GM12878 (cell line): Measurements from ENCODE around the gene PCDHGC3. TPM values are rescaled to one million over a fixed set of nuclear protein-coding genes. Genes with fewer than 3 reads are reported as not detected.
A peak's percentile ranks its signal among the peaks of the same experiment; 100 is the strongest.

Source experiments
- ATAC-seq: fragments of 200-7000 bp; cut with Tn5 transposase; 3 replicates; pipeline ENCODE4 v1.9.1; 2020; ENCODE audit warnings: mild to moderate bottlenecking, moderate library complexity
- BruUV-seq: library from RNA; stranded (reverse); fragments of 400-500 nt; replicated peaks from 2 replicates; lab custom pipeline; 2021; lab: Mats Ljungman, UMichigan
- CTCF ChIA-PET: fragments of 300-600 bp; sonication (Branson Sonifier 250); formaldehyde crosslinking; extraction: SDS; loops from one replicate; lab custom pipeline; 2021; ENCODE audit warnings: inconsistent platforms; lab: Yijun Ruan, JAX
- POLR2A ChIA-PET: fragments of 350-600 bp; formaldehyde crosslinking; extraction: SDS; loops from one replicate; lab custom pipeline; 2021; ENCODE audit warnings: inconsistent platforms; lab: Charles Lee
- RAD21 ChIA-PET: fragments of 300-600 bp; sonication (Branson Sonifier 250); formaldehyde crosslinking; loops from one replicate; lab custom pipeline; 2023; ENCODE audit warnings: antibody characterized with exemption; ENCODE audit not compliant: unreplicated experiment; lab: Charles Lee
- SMC1A ChIA-PET: fragments of 300-600 bp; sonication (Branson Sonifier 250); formaldehyde crosslinking; loops from one replicate; lab custom pipeline; 2023; ENCODE audit not compliant: unreplicated experiment, uncharacterized antibody; lab: Charles Lee
- DNase-seq: peaks from one replicate; pipeline ENCODE4 v3.0.0-alpha.2; 2011; ENCODE audit warnings: low read depth, low spot score
- FAIRE-seq: peaks from 3 replicates; lab custom pipeline; 2011; peaks lifted over from hg19 to GRCh38; lab: Jason Lieb, UNC
- H2AFZ ChIP-seq: 2 replicates; pipeline ENCODE4 v1.6.0; 2011; ENCODE audit warnings: low read depth, low read length, control low read depth; ENCODE audit not compliant: control insufficient read depth
- H3K27ac ChIP-seq: 2 replicates; pipeline ENCODE4 v1.5.1; 2011; ENCODE audit warnings: control low read depth; ENCODE audit not compliant: control insufficient read depth, insufficient read depth
- H3K27me3 ChIP-seq, 2 experiments: replicated peaks in 1 of 2; 2 replicates each; pipeline versions ENCODE4 v1.6.0 to v1.6.1; 2011; ENCODE audit warnings: low read length in 1 of 2; ENCODE audit not compliant: control insufficient read depth in 2 of 2, insufficient read depth in 2 of 2
- H3K36me3 ChIP-seq, 2 experiments: 2 replicates each; pipeline ENCODE4 v1.5.1; 2011; ENCODE audit warnings: low read length in 1 of 2; ENCODE audit not compliant: control insufficient read depth in 2 of 2, insufficient read depth in 2 of 2
- H3K4me1 ChIP-seq: 2 replicates; pipeline ENCODE4 v1.6.1; 2011; ENCODE audit warnings: mild to moderate bottlenecking, low read length, moderate library complexity, mixed read lengths; ENCODE audit not compliant: control insufficient read depth, insufficient read depth
- H3K4me2 ChIP-seq: 2 replicates; pipeline ENCODE4 v1.6.0; 2011; ENCODE audit warnings: control low read depth; ENCODE audit not compliant: control insufficient read depth, insufficient read depth
- H3K4me3 ChIP-seq: fragments of 200-600 bp; sonication (generic); 2 replicates; pipeline ENCODE4 v1.5.1; 2016
- H3K79me2 ChIP-seq: 2 replicates; pipeline ENCODE4 v1.6.0; 2011; ENCODE audit warnings: low read length; ENCODE audit not compliant: control insufficient read depth, insufficient read depth
- H3K9ac ChIP-seq: 2 replicates; pipeline ENCODE4 v1.8.0; 2011; ENCODE audit warnings: low read length, control low read depth, mixed read lengths; ENCODE audit not compliant: control insufficient read depth, insufficient read depth
- H3K9me3 ChIP-seq: replicated peaks from 3 replicates; pipeline ENCODE4 v1.5.1; 2011; ENCODE audit warnings: mild to moderate bottlenecking, low read length; ENCODE audit not compliant: control insufficient read depth, insufficient read depth
- H4K20me1 ChIP-seq: 2 replicates; pipeline ENCODE4 v1.6.0; 2011; ENCODE audit not compliant: control insufficient read depth, insufficient read depth
- CBX5 ChIP-seq: sonication (generic); IDR thresholded peaks from 2 replicates; pipeline ENCODE4 v1.6.1; 2016; ENCODE audit warnings: low read depth, moderate library complexity, mild to moderate bottlenecking, inconsistent platforms
- FOXK2 ChIP-seq: fragments of 450-650 bp; IDR thresholded peaks from 2 replicates; pipeline ENCODE4 v1.6.1; 2017; ENCODE audit warnings: mild to moderate bottlenecking, moderate library complexity
- KAT2A ChIP-seq: conservative IDR thresholded peaks from 2 replicates; pipeline ENCODE4 v1.6.1; 2011; ENCODE audit warnings: low read depth, low read length; ENCODE audit not compliant: control insufficient read depth
- NFIC ChIP-seq: IDR thresholded peaks from 2 replicates; pipeline ENCODE4 v1.6.1; 2012; ENCODE audit warnings: low read depth, mild to moderate bottlenecking, inconsistent platforms, low read length, moderate library complexity
- PKNOX1 ChIP-seq: fragments of 450-650 bp; IDR thresholded peaks from 2 replicates; pipeline ENCODE4 v1.6.1; 2016; ENCODE audit warnings: mild to moderate bottlenecking
- SMC3 ChIP-seq: IDR thresholded peaks from 2 replicates; pipeline ENCODE4 v1.6.1; 2011; ENCODE audit warnings: low read length, improper control_type of control experiment, borderline replicate concordance
- USF2 ChIP-seq: IDR thresholded peaks from 2 replicates; pipeline ENCODE4 v1.6.1; 2011; ENCODE audit warnings: low read depth, low read length, improper control_type of control experiment, borderline replicate concordance
- ZBTB40 ChIP-seq: fragments of 450-650 bp; IDR thresholded peaks from 2 replicates; pipeline ENCODE4 v1.6.1; 2016; ENCODE audit warnings: mild to moderate bottlenecking, moderate library complexity, borderline replicate concordance
- ZNF217 ChIP-seq: fragments of 450-650 bp; IDR thresholded peaks from 2 replicates; pipeline ENCODE4 v1.6.1; 2017; ENCODE audit warnings: antibody characterized with exemption, mild to moderate bottlenecking
- WGBS: methylation state at CpG from one replicate; pipeline ENCODE4 v1.1.6; 2016; ENCODE audit warnings: low lambda C conversion rate; ENCODE audit not compliant: insufficient replicate concordance, insufficient coverage; ENCODE audit errors: missing lambda C conversion rate; 5-methylcytosine and 5-hydroxymethylcytosine counted together
- in situ Hi-C: fragments of 300-500 bp; cut with MboI; formaldehyde crosslinking; loops from 9 replicates; pipeline ENCODE4 v1.14.3; 2018; ENCODE audit warnings: mixed read lengths
- intact Hi-C: fragments of 100-400 bp; cut with micrococcal nuclease; formaldehyde crosslinking; loops from one replicate; pipeline ENCODE4 v1.14.2; 2022; ENCODE audit not compliant: unreplicated experiment
- polyA plus RNA-seq, 11 experiments: library from polyadenylated mRNA; depleted of rRNA in 4 of 11; unstranded in 6 of 11; stranded (reverse) in 5 of 11; fragments of >200 nt; fragmentation: Nextera tagmentation in 4 of 11; fragmentation: Illumina TruSeq in 1 of 11; extraction: Ambion mirVana in 4 of 11; extraction: Trizol in 1 of 11; gene quantifications; 1 replicate in 1 of 11; 2 replicates in 10 of 11; pipeline versions ENCODE4 v1.2.1 to v1.2.3, GENCODE V29; 2011 to 2016; ENCODE audit warnings: inconsistent platforms in 2 of 11, missing spikeins in 2 of 11, low read depth in 1 of 11
- total RNA-seq, 4 experiments: library from RNA; depleted of rRNA in 3 of 4; stranded (reverse); fragments of >200 nt in 3 of 4; fragmentation: Illumina TruSeq in 1 of 4; extraction: Trizol in 1 of 4; gene quantifications; 2 replicates each; pipeline versions ENCODE4 v1.2.1 to v1.2.3, GENCODE V29; 2013 to 2021
- TF ChIP-seq, protein P1 (sequence below): fragments of 450-650 bp; IDR thresholded peaks from 2 replicates; pipeline ENCODE4 v1.6.1; 2018; ENCODE audit warnings: borderline replicate concordance, mild to moderate bottlenecking; ENCODE audit not compliant: partially characterized antibody

The PCDHGC3 gene
- total and polyA plus RNA-seq, 10 of the 15 experiments (the other 5 are each of a cell fraction or from before 2014, with no cell fraction given) = 0.53 to 22.1 (median 12.0) TPM

- TF ChIP-seq PKNOX1 (peak; percentile 32; the same call in 1 of the 2 replicates), CBX5 (peak; percentile 46; the same call in 1 of the 2 replicates), ZNF217 (no peak), FOXK2 (no peak)
Observed at GRCh38 chr5:141524604-141525597, 49.1 kb downstream of the PCDHGC3 start (continued).

GRCh38 chr5:141525653-141526052, 49.9 kb downstream of the PCDHGC3 start:
- intact Hi-C loops = no loop called here
- no peak overlapping the region for H2AFZ ChIP-seq
- TF ChIP-seq, protein P1, sequence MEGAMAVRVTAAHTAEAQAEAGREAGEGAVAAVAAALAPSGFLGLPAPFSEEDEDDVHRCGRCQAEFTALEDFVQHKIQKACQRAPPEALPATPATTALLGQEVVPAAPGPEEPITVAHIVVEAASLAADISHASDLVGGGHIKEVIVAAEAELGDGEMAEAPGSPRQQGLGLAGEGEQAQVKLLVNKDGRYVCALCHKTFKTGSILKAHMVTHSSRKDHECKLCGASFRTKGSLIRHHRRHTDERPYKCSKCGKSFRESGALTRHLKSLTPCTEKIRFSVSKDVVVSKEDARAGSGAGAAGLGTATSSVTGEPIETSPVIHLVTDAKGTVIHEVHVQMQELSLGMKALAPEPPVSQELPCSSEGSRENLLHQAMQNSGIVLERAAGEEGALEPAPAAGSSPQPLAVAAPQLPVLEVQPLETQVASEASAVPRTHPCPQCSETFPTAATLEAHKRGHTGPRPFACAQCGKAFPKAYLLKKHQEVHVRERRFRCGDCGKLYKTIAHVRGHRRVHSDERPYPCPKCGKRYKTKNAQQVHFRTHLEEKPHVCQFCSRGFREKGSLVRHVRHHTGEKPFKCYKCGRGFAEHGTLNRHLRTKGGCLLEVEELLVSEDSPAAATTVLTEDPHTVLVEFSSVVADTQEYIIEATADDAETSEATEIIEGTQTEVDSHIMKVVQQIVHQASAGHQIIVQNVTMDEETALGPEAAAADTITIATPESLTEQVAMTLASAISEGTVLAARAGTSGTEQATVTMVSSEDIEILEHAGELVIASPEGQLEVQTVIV = no peak
- TF ChIP-seq KAT2A (no peak), NFIC (no peak), SMC3 (no peak), USF2 (no peak), ZBTB40 (no peak)

More at GRCh38 chr5:141525653-141526052, 49.9 kb downstream of the PCDHGC3 start:
- no peaks in the 10 kb centered on the region for H4K20me1 ChIP-seq
- ChIA-PET RAD21 (interaction anchor here (0.7 to 6.2 kb wide), 5 partner anchors 14 to 105 kb away, joined by 4 to 66 read pairs (median 19); partner anchors contain the start of genes PCDHGA11 and PCDHGC3), POLR2A (no interaction called here), CTCF (interaction anchor here (0.6 to 11.2 kb wide), 16 partner anchors 8 to 112 kb away, joined by 3 to 194 read pairs (median 16); partner anchors contain the start of genes PCDHGA10, PCDHGA11, PCDHGA12 and PCDHGC3), SMC1A (interaction anchor here (0.6 to 13.7 kb wide), 10 partner anchors 14 to 112 kb away, joined by 3 to 176 read pairs (median 6); partner anchors contain the start of genes PCDHGA10, PCDHGA11, PCDHGA12 and PCDHGC3)
- no peak overlapping the region for H3K4me3 ChIP-seq
- no peaks in the 10 kb centered on the region for H3K79me2 ChIP-seq
- BruUV-seq = no TSS peak
- peaks cover 34% of the 10 kb centered on the region for H3K4me1 ChIP-seq
- 87% methylated on average over 7 of the region's 7 CpGs for WGBS
- no peak overlapping the region for H3K27ac ChIP-seq
- no peak for DNase-seq
- no peak overlapping the region for H3K4me2 ChIP-seq
- H3K27me3 ChIP-seq = no peaks in the 10 kb centered on the region
- H3K9me3 ChIP-seq = no peaks in the 10 kb centered on the region
- H3K9ac ChIP-seq = no peak overlapping the region
- FAIRE-seq = no peak
- ATAC-seq = no peak
- in situ Hi-C loops = loop anchor here (5.0 kb wide), 1 partner anchor 48 kb away; the partner anchor contains the start of gene PCDHGC3
- H3K36me3 ChIP-seq = peaks cover 14 to 43% of the 10 kb centered on the region in 2 experiments
